ENCODE data around the gene SERP1.
A peak's percentile ranks its signal among the peaks of the same experiment; 100 is the strongest.

The SERP1 gene

GRCh38 chr3:150546226-150547044 lies at the start of gene SERP1, which contains the start of gene EIF2A:
TSS of gene SERP1 (minus strand) at chr3:150546496. CDS start at chr3:150546135, 361 bp downstream.
TSS of gene EIF2A (plus strand) at chr3:150546787. CDS start at chr3:150546803, 16 bp downstream.
- peak; percentile 99 for DNase-seq (ENCODE audit: low spot score)

GRCh38 chr3:150594150-150594549 lies 47.9 kb upstream of the SERP1 start:
- no peak for DNase-seq (ENCODE audit: low spot score)

- DNase-seq (ENCODE audit: low spot score), result peak; percentile 20
These were observed 43.5 kb upstream of the SERP1 start for GRCh38 chr3:150589759-150590158.

- no peak for DNase-seq (ENCODE audit: low spot score)
These were observed 41.9 kb upstream of the SERP1 start for GRCh38 chr3:150588027-150588830.

GRCh38 chr3:150583028-150583427 lies 36.7 kb upstream of the SERP1 start:
- DNase-seq (ENCODE audit: low spot score), result peak; percentile 53

DNA sequence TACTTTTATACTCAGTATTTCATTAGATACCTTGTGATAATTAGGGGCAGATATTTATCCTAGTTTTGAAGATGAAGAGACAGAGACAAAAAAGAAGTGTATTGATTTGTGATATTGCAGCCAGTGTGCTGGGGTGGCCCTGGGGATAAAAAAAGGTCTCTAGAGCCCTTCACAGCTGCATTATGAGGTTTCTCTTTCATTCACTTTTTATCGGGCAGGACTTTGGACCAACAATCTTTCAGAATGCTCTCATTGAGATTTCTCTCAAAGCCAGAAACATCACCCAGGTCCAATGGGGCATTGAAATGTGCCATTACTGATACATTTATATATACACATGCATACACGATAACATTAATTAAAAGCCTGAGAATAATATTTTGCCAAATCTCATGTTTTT lies 36.3 kb upstream of the SERP1 start:
- DNase-seq (ENCODE audit: low spot score), result no peak

- DNase-seq (ENCODE audit: low spot score), result no peak
These were observed 34.9 kb upstream of the SERP1 start for GRCh38 chr3:150581174-150581573.

DNA sequence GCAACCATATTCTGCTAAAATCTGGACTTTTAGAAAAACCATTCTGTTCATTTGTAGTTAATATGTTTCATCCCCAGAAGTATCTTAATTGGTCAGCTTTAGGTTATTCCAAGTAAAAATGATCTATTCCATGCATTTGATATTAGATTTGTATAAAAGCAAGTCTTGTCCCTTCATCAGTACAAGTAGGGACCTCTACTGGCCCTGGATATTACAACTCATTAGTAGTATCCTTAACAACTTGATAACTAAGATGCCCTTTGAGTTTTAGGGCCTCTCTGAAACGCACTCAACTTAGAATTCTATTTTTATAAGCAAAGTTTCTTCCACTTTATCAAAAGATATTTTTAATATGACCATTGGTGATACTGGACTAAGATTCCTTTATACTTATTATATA lies 31.6 kb upstream of the SERP1 start:
- DNase-seq (ENCODE audit: low spot score), result no peak

DNA sequence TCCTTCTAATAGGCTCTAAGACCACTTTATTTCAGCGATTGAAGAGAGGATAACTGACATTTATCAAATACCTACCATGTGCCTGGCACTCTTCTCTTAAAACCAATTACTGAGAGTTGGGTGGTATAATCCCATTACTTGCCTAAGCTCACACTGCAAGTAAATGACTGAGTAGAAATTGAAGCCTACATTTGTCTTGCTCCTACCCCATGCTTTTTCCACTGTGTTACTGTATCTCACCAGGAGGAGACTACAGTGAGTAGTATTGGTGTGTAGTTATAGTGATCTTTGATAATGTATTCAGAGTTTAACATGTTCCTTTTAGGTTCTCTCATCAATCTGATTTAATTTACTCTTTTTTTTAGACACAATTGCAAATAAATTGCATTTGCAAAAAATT lies 21.0 kb upstream of the SERP1 start:
- DNase-seq (ENCODE audit: low spot score), result no peak

DNA sequence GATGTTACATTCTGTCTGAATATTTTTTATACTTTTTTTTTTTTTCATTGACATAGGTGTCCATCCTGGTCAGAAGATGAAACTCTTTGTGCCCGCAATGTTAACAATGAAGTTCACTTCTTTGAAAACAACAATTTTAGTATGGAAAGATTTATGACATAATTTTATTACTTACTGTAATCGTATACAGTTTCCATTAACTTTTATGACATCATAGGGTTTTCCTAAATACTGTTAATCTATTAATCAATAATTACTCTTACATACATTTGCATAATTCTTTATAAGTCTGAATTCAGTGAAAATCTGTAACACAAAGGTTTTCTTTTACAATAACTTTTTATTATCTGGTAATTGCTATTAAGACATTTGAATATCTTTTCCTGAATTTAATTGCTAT lies 17.9 kb upstream of the SERP1 start:
- no peak for DNase-seq (ENCODE audit: low spot score)

DNA sequence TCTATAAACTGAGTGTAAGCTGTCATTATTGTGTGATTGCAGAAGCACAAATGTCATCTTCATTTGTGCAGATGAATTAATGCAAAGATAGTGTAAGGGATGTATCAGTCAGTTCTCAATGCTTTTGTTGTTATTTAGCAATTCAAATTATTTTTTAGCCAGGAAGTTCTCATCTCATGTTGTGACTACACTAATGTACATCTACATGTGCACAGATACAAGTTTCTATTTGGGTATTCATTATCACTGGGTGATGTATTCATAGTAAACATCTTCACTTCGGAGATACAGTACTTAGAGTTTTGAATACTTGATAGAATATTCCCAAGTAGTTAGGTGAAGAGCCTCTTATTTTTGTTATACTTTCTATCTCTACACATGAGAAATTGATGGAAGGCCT lies 11.4 kb upstream of the SERP1 start:
- no peak for DNase-seq (ENCODE audit: low spot score)

- DNase-seq (ENCODE audit: low spot score), result no peak
These were observed 10.5 kb upstream of the SERP1 start for GRCh38 chr3:150556792-150557191.

GRCh38 chr3:150555859-150556436 lies 9.7 kb upstream of the SERP1 start:
- no peak for DNase-seq (ENCODE audit: low spot score)

DNA sequence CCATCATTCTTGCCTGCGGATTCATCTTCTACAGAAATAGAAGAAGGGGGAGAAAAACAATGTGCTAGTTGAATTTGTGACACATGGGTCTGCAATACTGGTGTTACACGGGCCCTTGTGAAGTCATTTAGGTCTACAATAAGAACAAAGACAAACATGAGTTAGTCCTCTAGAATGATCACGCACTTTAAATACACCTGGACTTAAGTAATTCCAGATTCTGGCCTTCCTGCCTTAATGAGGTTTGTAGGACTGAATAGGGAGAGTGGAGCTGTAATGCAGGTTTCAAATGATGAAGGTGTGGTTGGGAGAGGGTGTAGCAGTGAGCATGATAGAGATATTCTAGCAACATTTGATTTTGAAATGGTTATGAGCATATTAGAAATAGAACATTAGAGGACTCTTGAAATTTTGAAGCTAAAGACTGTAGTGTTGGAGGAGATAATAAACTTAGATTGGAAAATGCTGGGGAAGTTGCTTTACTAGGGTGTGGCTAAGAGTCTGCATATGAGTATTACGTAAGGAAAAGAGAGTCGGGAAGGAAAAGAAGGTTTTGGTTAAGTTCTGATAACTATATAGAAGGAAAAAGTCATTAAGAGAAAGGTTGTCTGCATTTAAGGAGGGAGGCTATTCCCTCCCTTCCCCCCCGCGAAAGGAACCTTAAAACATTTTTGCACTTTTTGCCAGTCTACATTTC lies 897 bp upstream of the SERP1 start:
- no peak for DNase-seq (ENCODE audit: low spot score)

DNA sequence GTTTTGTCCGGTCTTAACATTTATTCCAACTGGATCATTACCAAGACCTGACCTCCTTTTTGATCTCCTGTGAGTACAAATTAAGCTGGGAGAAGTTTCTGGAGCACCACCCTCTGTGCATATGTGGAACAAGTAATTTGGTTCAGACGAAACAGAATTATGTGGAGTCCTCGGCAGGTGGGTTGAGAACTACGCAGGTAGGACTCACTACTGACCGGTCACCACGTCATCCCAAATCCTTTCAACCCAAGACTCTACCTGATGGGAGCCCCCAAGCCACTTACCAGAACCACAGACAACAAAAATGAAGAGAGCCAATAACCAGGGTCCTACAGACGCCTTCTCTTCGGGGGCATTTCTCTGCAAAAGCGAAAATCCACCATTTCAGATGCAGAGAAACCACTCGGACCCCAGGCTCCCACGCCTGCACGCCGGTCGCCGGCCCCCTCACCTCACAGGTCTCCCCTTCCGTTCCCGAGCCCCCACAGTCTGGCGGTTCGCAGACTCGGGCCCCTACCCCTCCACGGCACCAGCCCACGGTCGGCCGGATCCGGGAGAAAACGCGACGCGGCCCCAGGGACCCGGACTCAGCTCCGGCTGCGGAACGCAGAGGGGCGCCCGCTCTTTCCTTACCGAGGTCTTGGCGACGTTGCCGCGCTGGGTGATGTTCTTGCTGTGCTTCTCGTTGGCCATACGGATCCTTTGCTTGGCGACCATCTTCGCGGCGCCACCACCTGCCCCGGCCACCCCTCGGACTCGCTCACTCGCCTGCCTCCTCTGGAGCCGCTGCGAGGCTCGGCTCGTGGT lies 674 bp downstream of the SERP1 start:
- DNase-seq (ENCODE audit: low spot score), result no peak

- DNase-seq (ENCODE audit: low spot score), result no peak
These were observed 1.6 kb downstream of the SERP1 start for GRCh38 chr3:150544726-150545125.

DNA sequence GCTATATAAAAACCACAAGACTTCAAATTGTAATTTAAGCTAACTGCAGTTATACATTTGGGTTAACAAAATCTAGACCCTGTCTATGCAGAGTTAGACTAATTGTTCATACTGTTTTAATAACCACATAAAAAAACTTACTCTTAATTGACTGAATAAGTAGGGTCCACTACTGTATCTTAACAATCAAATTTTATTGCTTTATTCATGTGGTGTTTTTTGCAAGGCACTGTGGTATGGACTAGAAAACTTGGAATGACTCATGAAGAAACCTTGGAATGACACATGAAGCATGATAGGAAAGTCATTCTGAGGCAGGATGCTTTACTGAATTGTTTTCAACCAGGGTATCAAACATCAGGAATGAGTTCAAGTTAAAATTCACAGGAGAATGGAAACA lies 2.3 kb downstream of the SERP1 start:
- peak; percentile 20 for DNase-seq (ENCODE audit: low spot score)

DNA sequence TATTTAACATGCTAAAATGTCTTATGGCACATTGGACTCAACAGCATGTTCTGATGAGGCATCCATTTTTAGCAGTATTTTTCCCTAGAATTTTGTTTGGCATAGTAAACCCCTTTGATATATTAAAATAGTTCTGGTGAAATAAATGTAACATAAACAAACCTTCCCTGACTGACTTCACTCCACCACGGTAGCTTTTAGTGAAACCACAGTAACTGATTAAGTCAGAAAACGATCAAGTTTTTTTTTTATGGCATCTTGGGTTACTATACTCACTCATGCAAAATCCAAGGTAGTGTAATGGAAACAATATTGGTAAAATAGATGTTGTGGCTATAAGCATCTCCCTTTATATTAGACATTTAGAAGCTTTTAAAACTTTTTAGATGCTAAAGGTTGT lies 2.8 kb downstream of the SERP1 start:
- DNase-seq (ENCODE audit: low spot score), result no peak

DNA sequence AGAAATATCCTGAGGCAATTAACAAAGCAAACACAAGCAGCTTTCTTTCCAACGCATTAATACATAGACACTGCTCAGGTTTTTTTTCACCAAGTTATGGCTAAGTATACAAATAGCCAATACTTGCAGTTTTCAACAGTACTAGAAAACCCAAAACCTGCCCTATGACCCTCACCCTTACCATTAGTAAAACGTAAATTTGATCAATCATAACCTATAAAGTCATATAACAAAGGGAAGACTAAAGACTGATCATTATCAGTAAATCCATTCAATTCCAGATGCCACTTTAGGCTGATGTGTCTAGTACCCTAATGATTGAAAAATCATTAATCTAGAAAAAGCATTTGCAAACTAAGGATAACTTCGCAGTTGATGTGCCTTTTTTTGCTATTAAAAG lies 3.2 kb downstream of the SERP1 start:
- no peak for DNase-seq (ENCODE audit: low spot score)

- no peak for DNase-seq (ENCODE audit: low spot score)
These were observed 5.3 kb downstream of the SERP1 start for GRCh38 chr3:150540991-150541390.

DNA sequence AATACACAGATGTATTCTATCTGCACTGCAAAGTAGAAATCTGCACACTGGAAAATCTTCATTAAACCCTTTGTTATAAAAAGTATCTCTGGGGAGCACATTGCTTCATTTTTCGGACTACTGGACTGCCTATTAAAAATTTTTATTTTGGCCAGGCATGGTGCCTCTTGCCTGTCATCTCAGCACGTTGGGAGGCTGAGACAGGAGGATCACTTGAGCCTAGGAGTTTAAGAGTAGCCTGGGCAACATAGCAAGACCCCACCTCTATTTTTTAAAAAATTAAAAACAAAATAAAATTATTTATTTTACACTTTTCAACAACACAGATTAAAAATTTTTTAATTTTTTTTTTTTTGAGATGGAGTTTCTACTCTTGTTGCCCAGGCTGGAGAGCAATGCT lies 6.0 kb downstream of the SERP1 start:
- DNase-seq (ENCODE audit: low spot score), result no peak

All from activated CD4-positive, alpha-beta T cell treated with anti-CD3 and anti-CD28 coated beads, Interleukin-2, Interleukin-4, amounts not matched to agents 100 ng/mL and 50 ng/mL, durations not matched to agents 16 hours and 8 hours (primary cell).